Limb (tissue), 2 donors: ENCODE measurements around the gene TNFSF13B.
A peak's percentile ranks its signal among the peaks of the same experiment; 100 is the strongest.
"Not testable (repeated sequence)": the region's sequence is repeated elsewhere in the genome, so short reads cannot be mapped to it uniquely, and the experiment has no call there.

ENCODE experiments used
- DNase-seq, 2 donors: peaks; one replicate each; pipeline ENCODE4 v3.0.0-alpha.2; 2016; ENCODE audit errors: extremely low spot score in 2 of 2

Gene TNFSF13B

DNA sequence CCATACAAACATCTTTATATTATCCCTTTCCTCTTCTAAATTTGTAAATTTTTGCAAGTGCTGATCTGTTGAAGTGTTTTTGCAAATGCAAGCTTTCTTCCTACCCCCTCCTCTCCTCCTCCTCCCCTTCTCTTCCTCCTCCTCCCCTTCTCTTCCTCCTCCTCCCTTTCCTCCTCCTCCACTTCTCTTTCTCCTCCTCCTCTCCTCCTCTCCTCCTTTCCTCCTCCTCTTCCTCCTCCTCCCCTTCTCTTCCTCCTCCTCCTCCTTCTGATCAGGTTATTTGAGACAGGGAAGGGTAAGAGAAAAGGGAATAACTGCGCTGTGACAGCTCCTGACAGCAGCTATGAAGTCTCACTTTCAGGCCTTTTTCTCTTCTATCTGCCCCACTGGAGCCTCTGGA is 8.9 kb downstream of the TNFSF13B start:
- no peak for DNase-seq

DNA sequence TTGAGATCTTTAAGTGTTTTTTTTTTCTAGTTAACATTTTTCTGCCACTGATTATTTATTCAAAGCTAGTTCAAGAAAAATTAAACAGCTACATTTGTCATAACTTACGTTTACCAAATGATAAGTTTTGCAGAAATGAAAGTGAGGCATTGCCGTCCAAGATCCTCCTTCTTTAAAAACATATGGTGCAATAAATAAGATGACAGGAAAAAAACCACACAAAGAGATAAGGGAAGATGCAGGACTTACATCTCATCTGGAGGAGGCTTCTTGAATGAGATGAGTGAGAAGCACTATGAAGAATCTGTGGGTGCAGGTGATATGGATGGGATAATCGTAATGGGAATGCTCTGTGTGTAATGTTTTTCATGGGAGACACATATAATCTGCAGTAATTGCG is 12.4 kb downstream of the TNFSF13B start:
- DNase-seq: no peak

DNA sequence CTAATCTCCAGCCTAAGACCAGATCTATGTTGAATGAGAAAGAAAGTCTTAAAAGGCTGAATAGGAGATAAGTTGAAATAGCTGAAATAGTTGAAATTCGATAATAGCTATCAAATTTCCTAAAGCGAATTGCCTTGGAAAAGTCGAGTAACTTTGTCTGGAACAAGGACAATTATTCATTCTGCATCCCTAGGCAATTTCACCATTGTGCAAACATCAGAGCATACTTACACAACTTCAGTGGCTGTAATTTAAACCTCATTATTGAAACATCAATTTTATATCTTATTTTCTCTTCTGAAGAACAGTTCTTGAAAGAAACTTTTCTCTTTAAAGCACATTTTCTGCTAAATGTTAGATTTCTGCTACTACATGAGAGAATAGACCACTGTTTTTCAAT is 13.6 kb downstream of the TNFSF13B start:
- no peak for DNase-seq

DNA sequence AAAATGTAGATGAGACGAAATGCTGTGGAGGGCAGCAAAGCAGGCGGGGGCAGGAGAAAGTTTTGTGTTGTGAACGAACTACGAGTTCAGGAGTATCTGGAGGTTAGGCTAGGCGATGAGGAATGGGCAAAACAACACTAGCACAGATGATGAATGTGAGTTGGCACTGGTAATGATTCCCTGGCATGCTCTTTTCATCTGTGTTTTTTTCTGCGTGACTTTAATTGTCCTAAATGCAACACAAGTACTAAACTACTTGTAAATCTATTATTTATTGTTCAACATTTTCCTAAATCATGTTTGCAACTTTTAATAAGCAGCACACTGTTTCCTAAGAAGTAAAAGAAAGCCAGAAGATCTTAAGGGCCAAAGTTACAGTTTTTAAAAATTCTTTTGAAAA is 19.2 kb downstream of the TNFSF13B start:
- no peak for DNase-seq

DNA sequence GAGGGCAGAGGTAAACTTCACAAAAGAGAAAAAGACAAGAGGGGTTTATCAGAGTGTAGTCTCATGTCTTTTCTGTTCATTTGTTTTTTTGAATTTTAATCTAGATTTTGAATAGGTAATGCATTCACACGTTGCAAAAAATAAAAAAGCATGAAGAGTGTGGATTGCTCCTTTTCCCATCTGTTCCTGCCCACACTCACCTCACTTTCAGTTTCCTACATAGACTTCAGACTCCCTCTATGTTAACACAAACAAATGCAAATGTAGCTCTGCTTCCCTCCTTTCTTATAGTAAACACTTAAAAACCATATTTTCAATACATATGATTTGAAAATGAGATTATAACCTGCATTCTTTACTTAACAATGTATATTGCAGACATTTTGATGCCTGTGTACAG is 20.3 kb downstream of the TNFSF13B start:
- no peak for DNase-seq

DNA sequence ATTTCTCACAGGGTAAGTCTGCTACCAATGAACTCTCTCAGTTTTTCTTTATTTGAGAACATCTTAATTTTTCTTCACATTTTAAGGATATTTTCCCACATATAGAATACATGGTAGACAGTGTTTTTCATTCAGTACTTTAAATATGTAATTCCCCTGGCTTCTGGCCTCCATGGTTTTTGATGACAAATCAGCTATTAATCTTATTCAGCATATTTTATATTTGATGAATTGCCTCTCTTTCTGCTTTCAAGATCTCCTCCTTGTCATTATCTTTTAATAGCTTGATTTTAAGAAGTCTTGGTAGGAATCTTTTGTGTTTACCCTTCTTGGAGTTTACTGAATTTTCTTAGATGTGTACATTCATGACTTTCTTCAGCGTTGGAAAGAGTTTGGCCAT is 27.6 kb downstream of the TNFSF13B start:
- DNase-seq: no peak

DNA sequence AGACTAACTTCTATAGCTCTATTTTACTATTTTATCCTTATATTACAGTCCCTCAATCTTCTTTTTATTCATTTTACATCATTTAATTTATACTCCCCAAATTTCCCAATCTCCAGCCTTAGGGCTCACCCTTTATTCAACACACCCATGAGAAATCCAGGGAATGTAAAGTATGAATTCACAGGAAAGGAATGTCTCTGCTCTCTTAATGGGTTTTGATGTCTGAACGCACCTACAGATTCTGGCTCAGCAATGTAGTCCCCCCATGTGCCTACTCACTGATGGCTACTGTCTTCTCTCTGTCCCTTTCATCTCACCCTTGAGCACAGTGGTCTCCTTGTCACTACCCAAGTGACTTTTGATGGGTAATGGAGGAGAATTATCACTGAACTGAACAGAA is 32.8 kb downstream of the TNFSF13B start:
- no peak for DNase-seq

DNA sequence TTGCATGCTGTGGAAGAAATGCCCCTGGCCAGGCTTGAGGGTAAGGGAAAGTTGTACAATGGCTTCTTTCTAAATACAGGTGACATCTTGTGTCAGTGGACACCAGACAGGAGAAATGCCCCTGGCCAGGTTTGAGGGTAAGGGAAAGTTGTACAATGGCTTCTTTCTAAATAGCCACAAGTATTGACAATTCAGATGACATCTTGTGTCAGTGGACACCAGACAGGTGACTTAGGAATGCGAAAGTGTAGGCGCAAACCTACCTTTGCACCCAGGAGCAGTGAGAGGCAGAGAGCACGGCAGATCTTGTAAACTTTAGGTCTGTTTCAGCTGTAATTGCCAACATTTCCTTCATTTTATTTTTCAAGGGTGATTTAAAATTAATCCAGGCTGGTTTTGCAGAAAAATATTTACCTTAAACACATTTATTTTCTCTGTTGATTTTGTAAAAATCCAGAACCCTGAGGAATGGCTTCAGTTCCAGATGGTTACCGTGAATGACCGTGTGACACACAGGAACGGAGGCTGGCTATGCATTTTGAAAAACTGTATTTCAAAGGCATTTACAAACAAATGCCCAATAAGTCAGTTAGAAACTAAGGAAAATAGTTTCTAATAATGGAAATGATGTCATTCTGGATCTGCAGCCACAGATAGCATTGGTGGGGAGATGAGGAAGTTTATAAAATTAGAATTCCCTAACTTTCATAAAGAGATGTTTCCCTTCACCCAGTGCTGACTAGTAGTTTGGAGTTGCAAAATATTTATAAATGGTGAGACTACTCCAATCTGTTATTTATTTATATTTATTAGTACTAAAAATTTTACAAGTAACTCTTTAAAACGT is 34.9 kb downstream of the TNFSF13B start:
- no peak for DNase-seq

DNA sequence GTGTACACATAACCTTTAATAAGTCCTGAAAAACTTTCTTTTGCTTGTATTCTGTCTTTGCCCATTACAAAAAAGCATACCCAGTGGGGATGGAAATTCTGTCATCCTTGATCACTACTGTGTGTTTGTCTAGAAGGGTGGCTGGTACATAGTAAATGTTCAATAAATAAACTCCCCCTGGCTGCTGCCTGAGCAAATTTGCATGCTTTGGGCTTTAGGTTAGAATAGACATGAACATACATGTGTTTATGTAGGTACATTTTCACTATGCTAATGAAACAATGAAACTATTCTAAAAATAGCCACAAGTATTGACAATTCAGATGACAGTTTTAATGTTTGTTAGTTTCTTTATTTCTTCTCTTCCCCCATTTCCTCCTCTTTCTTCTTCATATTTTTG is 36.1 kb downstream of the TNFSF13B start:
- no peak for DNase-seq

DNA sequence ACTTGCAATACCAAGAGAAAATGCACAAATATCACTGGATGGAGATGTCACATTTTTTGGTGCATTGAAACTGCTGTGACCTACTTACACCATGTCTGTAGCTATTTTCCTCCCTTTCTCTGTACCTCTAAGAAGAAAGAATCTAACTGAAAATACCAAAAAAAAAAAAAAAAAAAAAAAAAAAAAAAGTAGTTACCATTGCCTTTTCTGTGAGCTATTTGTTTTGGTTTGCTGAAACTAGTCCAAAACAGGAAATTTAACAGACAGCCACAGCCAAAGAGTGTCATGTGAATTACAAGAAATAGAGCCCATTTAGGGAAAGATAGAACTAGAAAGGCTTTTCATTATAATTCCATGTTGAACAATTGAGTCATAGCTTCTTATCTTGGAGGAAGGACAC is 37.3 kb downstream of the TNFSF13B start:
- DNase-seq: no peak

DNA sequence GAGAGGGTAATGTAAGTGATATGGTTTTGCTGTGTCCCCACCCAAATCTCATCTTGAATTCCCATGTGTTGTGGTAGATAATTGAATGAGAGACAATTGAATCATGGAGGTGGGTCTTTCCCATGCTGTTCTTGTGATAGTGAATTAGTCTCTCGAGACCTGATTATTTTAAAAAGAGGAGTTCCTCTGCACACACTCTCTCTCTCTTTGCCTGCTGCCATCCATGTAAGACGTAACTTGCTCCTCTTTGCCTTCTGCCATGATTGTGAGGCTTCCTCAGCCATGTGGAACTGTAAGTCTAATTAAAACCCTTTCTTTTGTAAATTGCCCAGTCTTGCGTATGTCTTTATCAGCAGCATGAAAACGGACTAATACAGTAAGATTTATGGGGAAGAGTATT is 42.1 kb downstream of the TNFSF13B start:
- not testable (repeated sequence) for DNase-seq

DNA sequence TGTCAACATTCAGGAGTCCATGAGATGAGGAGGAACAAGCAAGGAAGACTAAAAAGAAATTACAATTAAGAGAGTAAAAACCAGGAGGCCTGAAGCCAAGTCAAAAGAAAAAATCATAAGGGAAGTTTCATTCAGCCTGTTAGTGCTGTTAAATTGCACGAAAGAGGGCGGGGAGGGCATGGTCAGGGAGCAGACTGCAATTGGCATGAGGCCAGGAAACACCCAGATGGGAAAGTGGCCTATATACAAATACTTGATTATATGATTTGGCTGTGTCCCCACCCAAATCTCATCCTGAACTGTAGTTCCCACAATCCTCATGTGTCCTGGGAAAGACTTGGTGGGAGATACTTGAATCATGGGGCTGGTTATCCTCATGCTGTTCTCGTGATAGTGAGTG is 43.9 kb downstream of the TNFSF13B start:
- no peak for DNase-seq

DNA sequence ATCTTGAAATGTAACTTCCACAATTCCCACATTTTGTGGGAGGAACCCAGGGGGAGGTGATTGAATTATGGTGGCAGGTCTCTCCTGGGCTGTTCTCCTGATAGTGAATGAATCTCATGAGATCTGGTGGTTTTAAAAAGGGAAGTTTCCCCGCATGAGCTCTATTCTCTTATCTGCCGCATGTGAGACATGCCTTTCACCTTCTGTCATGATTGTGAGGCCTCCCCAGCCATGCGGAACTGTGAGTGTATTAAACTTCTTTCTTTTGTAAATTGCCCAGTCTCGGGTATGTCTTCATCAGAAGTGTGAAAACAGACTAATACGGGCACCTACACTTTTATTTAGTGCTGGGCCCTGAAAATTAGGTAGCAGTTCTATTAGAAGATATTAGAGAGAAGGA is 45.8 kb downstream of the TNFSF13B start:
- DNase-seq: no peak

DNA sequence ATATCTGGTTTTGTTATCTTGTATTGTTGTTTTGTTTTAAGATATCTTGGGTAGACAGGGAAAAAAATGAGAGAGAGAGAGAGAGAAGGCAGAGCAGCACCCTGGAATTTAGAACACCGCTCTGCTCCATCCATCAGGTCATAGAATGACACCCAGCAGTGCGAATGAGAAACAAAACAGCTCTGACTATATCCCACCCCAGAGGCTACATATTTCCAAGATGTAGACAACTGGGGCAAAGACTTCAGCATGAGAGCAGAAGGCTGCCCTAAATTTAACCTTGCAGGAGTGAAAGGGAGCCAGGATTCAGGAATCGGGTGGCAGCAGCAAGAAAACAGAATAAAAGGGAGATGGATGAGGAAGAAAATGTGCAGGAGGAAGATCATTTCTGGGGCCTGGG is 46.5 kb downstream of the TNFSF13B start:
- DNase-seq: no peak

DNA sequence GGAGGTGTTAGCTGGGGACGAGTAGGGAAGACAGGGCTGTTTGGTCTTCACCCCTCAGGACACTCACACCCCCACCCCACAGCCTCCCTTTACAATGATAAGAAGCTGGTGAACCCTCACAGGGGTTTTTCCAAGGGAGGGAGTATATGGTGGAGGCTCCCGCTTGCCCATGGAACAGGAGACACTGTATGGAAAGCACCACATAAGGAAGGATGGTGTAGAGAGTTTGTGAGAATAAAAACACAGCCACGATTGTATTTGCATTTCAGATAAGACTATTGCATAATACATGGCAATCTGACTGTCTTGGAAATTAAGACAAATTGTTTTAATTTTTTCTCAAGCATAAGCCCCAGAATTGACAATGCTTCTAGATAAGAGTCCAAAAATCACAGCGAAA is 46.9 kb downstream of the TNFSF13B start:
- DNase-seq: no peak

DNA sequence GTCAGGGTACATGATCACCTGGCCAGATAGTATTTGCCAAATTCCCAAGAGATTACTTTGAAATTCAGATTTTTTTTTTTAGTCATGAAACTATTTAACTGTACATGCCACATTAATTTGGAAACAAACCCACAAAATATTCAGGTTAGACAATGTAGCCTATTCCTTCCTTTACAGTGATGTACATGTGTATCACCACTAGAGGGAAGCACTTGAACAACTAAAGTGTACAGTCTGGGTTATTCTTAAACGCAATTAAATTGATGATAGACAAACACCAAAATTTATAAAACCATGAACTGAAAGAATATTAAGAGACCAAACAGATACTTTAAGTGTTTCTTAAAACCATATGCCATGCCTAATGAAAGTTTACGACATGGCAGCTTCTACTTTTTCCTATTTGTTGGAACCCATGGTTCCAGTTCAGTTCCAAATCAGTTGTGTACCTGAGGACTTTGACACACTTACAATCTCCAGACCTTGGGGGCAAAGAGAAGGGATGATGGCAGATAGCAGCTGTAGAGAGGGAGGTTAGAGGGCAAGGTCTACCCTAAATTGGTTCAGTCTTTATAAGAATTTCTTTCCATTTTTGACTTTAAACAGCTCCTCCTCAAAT is 52.8 kb downstream of the TNFSF13B start:
- DNase-seq: peak in 1 of 2 donors; percentile 62

DNA sequence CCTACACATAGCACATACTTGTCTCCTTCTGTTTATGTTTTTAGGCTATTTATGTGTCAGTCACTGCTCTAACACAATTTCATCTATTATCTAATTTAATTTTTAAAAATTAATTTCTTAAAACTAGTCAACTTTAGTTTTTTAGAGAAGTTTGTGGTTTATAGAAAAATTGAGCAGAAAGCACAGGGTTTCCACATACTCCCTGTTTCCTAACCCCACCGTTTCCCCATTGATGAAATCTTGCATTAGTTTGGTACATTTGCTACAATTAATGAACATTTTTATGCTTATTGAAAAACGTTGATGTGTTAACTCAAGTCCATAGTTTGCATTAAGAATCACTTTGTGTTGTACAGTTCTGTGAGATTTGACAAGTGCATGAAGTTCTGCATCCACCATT is 53.5 kb downstream of the TNFSF13B start:
- DNase-seq: no peak

DNA sequence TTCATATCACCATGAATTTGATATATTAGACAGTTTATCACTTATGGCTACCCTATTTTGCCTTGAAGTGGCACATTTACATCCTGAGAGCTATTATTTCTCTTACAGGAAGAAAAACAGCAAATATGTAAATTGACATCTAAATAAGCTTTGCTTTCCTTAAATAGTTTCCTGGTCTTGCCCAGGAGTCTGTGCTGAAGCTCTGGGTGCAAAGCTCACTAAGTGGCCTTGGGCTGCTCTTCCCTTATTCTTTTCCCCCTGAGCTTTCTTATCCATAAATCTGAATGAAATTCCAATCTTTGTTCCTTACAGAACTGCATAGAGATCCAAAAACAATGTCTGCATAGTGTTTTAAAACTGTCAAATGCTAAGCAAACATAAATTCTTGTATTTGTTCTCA is 56.3 kb downstream of the TNFSF13B start:
- no peak for DNase-seq

DNA sequence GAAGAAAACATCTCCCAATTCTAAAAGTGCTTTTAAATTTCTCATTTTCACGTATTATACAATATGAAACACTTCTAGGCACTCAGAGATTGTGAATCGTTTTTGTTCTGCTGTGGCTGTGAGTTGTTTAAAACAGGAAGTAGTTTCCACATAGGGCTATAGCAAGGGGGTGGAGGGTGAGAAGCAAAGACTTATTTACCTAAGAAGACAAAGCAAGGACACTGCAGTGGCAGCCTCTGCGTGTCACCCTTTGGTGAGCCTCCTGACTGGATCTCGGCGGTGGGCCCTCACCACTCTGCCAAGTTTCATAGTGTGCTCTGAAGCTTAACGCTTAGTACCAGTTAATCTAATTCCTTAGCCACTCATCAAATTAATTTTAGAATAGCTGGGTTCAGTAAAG is 56.8 kb downstream of the TNFSF13B start:
- DNase-seq: no peak

DNA sequence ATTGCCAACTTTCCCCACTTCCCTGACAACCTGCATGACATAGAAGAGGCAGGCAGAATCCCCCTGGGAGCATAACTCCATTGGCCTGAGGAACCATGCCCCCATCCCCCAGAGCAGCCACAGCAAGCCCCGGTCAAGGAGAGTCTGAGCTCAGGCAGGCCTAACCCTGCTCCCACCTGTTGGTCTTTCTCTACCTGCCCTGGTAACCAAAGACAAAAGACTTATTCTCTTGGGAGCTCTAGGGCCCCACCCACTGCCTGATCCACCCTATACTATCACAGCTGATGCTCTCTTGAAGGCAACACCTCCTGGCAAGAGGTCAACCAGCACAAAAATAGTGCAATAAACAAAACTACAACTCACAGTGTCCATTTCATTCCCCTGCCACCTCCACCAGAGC is 59.3 kb downstream of the TNFSF13B start:
- DNase-seq: no peak

DNA sequence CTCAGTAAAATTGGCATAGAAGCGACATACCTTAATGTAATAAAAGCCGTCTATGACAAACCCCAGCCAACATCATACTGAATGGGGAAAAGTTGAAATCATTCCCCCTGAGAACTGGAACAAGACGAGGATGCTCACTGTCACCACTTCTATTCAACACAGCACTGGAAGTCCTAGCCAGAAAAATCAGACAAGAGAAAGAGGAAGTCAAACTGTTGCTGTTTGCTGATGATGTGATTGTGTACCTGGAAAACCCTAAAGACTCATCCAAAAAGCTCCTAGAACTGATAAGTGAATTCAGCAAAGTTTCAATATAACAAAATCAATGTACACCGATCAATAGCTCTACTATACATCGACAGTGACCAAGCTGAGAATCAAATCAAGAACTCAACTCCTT is 63.3 kb downstream of the TNFSF13B start:
- no peak for DNase-seq

DNA sequence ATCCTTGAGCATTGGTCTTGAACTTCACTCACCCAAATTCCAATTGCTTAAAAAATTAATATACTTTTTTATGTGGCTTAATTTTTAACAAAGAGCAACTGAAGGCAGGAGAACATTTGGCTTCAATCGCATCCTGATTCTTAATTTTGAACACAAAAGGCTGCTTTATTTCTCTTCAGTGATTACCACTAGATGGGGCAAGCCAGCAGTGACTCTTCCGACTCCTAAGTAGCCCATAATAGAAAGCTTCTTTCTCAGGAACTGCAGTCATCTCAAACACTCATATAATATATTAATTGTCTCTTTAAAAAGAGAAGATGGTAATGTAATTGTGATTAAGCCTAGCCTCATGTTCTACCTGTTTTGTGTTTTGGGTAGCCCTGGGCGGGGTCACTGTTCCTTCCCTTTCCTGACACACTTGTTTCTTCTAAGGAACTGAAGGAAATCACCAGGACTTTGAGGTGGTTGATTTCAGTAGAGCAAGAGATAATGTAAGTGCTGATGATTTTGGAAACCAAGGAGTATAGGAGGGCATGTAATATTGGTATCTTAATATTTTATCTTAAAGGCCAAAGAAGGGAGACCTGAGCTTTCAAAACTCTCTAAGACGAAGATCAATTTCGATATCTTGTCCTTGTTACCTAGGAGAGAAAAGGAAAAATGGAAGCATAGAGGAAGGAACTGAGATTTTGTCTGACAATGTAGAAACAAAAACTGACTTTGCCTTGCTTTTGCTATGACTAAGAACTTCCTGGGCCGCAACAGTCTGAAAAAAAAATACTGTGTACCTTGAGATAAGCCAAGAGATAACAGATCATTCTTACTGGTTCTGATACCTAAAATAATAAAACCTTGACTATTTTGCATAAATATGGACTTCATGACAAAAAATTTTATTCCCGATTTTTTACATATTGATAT is 73.1 kb downstream of the TNFSF13B start:
- peak in 1 of 2 donors; percentile 51 for DNase-seq
